ENCODE data around the gene MCHR1. TPM values are rescaled to one million over a fixed set of nuclear protein-coding genes. Genes with fewer than 3 reads are reported as not detected.

The MCHR1 gene
- polyA plus RNA-seq, 1 donor from 2014 or later, result 2.6 TPM

DNA sequence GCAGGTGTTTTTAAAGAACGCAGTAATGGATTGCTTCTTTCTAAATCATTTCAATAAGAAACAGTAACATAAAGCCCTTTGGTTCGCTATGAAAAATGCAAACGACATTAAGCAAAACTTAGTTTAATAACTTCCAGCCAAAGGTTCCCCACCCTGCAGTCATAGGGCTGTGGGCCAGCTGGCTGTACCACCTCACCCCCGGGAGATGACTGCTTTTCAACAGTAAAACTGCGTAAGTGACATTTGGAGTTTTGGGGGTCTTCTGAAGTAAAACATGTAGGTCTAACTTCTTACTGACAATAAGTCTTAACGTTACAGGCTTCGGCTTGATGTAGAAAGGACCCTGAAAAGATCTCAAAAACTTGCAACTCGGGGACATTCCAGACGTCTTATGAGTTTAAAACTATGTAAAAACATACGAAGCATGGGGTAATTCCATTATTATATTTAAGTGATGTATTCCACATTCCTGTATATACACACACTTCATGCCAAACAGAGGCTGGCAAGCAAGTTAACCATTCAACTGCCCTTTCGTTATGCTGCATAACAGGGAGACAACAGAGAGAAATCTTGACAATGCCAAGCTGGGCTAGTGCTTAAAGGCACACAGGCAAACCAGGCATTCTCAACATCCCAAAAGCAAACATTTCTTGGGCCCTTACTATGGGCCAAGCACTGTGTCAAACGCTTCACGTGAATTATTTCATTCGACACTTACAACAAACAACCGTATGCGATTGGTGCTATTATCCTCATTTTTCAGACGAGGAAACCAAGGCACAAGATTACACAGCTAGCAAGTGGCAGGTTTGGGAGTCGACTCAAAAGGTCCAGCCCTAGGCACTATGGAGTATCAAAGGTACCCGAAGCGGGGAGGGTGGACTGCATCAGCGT is 44.0 kb upstream of the MCHR1 start:
- Histone ChIP-seq H3K4me2 (ENCODE audit: low read length) (peak overlapping the region; percentile 83), H3K9me3 (ENCODE audit: low read length) (no peaks in the 10 kb centered on the region), H2AFZ (ENCODE audit: low read depth, low read length) (no peak overlapping the region), H3K27ac (ENCODE audit: low read length) (peak overlapping the region; percentile 91), H3K36me3 (ENCODE audit: insufficient read depth, low read length) (no peaks in the 10 kb centered on the region), H3F3A (ENCODE audit: insufficient read depth, low read length, poor library complexity, severe bottlenecking) (no peaks in the 10 kb centered on the region), H3K27me3 (ENCODE audit: insufficient read depth, low read depth, low read length) (no peaks in the 10 kb centered on the region), H3K9me2 (ENCODE audit: insufficient read depth, low read length) (no peaks in the 10 kb centered on the region), H3K9ac (ENCODE audit: low read length) (peak overlapping the region; percentile 94), H4K20me1 (ENCODE audit: insufficient read depth) (no peaks in the 10 kb centered on the region), H3K4me3 (ENCODE audit: low read length) (peak overlapping the region; percentile 78), H3K79me2 (replicated peaks; ENCODE audit: insufficient read depth, low read length) (peaks cover 56% of the 10 kb centered on the region)
- TF ChIP-seq RAD21 (conservative IDR thresholded peaks at IDR 0.05) (no peak), EZH2 (IDR thresholded peaks at IDR 0.05; ENCODE audit: borderline replicate concordance, insufficient read depth, low read length, poor library complexity, severe bottlenecking) (no peak), SMC3 (conservative IDR thresholded peaks at IDR 0.05; ENCODE audit: poor library complexity) (peak; percentile 16)

DNA sequence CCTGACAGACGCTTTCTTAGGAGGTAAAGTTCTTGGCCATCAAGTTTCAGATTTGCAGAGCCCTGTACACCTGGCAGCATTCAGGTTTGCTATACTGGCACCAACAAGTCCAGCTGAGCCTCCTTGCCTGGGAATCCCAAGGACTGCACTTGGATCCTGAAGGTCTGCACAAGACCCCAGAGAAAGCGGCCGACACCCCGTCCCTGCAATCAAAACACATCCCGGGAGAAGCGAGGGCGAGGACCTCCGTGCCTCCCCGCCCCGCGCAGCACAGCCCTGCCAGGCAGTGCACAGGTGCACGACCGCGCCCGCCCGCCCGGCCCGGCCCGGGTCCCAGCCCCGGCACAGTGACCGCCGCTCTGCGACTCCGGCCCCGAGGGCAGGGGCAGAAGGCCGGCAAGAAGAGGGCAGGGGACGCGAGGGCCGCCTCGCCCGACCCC is 43.3 kb upstream of the MCHR1 start:
- peak overlapping the region; percentile 94 for H3K9ac ChIP-seq (ENCODE audit: low read length)
- H4K20me1 ChIP-seq (ENCODE audit: insufficient read depth), result no peaks in the 10 kb centered on the region
- no peaks in the 10 kb centered on the region for H3K27me3 ChIP-seq (ENCODE audit: insufficient read depth, low read depth, low read length)
- no peak for TF ChIP-seq POLR2AphosphoS5 (IDR thresholded peaks at IDR 0.05)
- TF ChIP-seq RAD21 (conservative IDR thresholded peaks at IDR 0.05), result no peak
- TF ChIP-seq, protein P1, sequence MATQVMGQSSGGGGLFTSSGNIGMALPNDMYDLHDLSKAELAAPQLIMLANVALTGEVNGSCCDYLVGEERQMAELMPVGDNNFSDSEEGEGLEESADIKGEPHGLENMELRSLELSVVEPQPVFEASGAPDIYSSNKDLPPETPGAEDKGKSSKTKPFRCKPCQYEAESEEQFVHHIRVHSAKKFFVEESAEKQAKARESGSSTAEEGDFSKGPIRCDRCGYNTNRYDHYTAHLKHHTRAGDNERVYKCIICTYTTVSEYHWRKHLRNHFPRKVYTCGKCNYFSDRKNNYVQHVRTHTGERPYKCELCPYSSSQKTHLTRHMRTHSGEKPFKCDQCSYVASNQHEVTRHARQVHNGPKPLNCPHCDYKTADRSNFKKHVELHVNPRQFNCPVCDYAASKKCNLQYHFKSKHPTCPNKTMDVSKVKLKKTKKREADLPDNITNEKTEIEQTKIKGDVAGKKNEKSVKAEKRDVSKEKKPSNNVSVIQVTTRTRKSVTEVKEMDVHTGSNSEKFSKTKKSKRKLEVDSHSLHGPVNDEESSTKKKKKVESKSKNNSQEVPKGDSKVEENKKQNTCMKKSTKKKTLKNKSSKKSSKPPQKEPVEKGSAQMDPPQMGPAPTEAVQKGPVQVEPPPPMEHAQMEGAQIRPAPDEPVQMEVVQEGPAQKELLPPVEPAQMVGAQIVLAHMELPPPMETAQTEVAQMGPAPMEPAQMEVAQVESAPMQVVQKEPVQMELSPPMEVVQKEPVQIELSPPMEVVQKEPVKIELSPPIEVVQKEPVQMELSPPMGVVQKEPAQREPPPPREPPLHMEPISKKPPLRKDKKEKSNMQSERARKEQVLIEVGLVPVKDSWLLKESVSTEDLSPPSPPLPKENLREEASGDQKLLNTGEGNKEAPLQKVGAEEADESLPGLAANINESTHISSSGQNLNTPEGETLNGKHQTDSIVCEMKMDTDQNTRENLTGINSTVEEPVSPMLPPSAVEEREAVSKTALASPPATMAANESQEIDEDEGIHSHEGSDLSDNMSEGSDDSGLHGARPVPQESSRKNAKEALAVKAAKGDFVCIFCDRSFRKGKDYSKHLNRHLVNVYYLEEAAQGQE (IDR thresholded peaks at IDR 0.05; ENCODE audit: borderline replicate concordance), result no peak
- H2AFZ ChIP-seq (ENCODE audit: low read depth, low read length), result peak overlapping the region; percentile 21
- no peaks in the 10 kb centered on the region for H3F3A ChIP-seq (ENCODE audit: insufficient read depth, low read length, poor library complexity, severe bottlenecking)
- H3K4me2 ChIP-seq (ENCODE audit: low read length), result peak overlapping the region; percentile 83
- peak overlapping the region; percentile 78 for H3K4me3 ChIP-seq (ENCODE audit: low read length)
- H3K9me3 ChIP-seq (ENCODE audit: low read length), result no peaks in the 10 kb centered on the region
- peak overlapping the region; percentile 91 for H3K27ac ChIP-seq (ENCODE audit: low read length)
- peaks cover 50% of the 10 kb centered on the region for H3K79me2 ChIP-seq (replicated peaks; ENCODE audit: insufficient read depth, low read length)
- H3K36me3 ChIP-seq (ENCODE audit: insufficient read depth, low read length), result no peaks in the 10 kb centered on the region
- no peaks in the 10 kb centered on the region for H3K9me2 ChIP-seq (ENCODE audit: insufficient read depth, low read length)

DNA sequence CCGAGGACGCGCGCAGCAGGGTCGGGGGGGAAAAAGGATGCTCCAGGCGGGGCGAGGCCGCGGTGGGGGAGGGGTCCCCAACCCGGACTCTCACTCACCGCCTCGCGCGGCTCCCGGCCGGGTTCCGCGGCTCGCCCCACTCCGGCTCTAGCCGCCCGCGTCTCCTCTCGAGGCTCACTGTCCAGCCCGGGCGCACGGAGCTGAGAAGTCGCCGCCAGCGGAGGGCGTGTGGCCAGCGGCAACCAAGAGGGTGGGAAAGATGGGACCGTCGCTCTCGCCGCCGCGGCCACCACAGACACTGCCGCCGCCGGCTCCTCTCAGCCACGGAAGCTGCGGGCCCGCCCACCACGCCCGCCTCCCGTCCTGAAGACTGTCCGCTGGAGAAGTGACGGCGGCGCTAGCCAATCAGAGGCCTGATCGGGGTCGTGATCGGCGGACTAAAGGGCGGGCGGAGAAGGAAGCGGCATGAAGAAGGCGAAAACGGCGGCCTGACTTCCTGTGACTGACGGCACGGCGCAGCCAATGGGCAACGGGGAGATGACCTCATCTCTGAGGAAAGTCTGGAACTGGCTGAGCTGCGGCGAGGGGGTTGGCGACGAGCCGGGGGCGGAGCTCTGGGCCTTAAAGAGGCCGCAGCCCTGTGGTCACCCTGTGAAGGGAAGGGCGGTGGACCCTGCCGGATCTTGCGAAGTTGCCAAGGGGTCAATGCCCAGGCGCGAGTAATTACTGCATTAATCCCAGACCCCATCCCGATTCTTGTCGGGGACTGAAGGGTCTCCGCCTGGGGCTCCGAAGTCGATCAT is 42.7 kb upstream of the MCHR1 start, which contains the start of gene MRTFA:
TSS of gene MRTFA (minus strand) at position 340 of the 803 bp plus-strand sequence.
- no peaks in the 10 kb centered on the region for H3K27me3 ChIP-seq (ENCODE audit: insufficient read depth, low read depth, low read length)
- H3K4me3 ChIP-seq (ENCODE audit: low read length), result peak within 1 kb of the TSS; percentile 78
- peak; percentile 93 for TF ChIP-seq TAF1 (IDR thresholded peaks at IDR 0.05; ENCODE audit: low read depth)
- TF ChIP-seq EZH2 (IDR thresholded peaks at IDR 0.05; ENCODE audit: borderline replicate concordance, insufficient read depth, low read length, poor library complexity, severe bottlenecking), result no peak
- peak; percentile 77 for TF ChIP-seq MXI1 (conservative IDR thresholded peaks at IDR 0.05; ENCODE audit: poor library complexity, severe bottlenecking)
- peak; percentile 47 for TF ChIP-seq RAD21 (conservative IDR thresholded peaks at IDR 0.05)
- TF ChIP-seq, protein P2, sequence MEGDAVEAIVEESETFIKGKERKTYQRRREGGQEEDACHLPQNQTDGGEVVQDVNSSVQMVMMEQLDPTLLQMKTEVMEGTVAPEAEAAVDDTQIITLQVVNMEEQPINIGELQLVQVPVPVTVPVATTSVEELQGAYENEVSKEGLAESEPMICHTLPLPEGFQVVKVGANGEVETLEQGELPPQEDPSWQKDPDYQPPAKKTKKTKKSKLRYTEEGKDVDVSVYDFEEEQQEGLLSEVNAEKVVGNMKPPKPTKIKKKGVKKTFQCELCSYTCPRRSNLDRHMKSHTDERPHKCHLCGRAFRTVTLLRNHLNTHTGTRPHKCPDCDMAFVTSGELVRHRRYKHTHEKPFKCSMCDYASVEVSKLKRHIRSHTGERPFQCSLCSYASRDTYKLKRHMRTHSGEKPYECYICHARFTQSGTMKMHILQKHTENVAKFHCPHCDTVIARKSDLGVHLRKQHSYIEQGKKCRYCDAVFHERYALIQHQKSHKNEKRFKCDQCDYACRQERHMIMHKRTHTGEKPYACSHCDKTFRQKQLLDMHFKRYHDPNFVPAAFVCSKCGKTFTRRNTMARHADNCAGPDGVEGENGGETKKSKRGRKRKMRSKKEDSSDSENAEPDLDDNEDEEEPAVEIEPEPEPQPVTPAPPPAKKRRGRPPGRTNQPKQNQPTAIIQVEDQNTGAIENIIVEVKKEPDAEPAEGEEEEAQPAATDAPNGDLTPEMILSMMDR (IDR thresholded peaks at IDR 0.05; ENCODE audit: poor library complexity, severe bottlenecking), result no peak
- peak; percentile 90 for TF ChIP-seq POLR2AphosphoS5 (IDR thresholded peaks at IDR 0.05)
- peak; percentile 31 for TF ChIP-seq SMC3 (conservative IDR thresholded peaks at IDR 0.05; ENCODE audit: poor library complexity)
- TF ChIP-seq, protein P1 (IDR thresholded peaks at IDR 0.05; ENCODE audit: borderline replicate concordance), result peak; percentile 79
- peak; percentile 30 for TF ChIP-seq EP300 (conservative IDR thresholded peaks at IDR 0.05; ENCODE audit: poor library complexity, severe bottlenecking)
- peaks cover 43% of the 10 kb centered on the region for H3K79me2 ChIP-seq (replicated peaks; ENCODE audit: insufficient read depth, low read length)
- peak within 1 kb of the TSS; percentile 91 for H3K27ac ChIP-seq (ENCODE audit: low read length)
- peak within 1 kb of the TSS; percentile 99 for H2AFZ ChIP-seq (ENCODE audit: low read depth, low read length)
- peak within 1 kb of the TSS; percentile 94 for H3K9ac ChIP-seq (ENCODE audit: low read length)
- H3F3A ChIP-seq (ENCODE audit: insufficient read depth, low read length, poor library complexity, severe bottlenecking), result no peaks in the 10 kb centered on the region
- H3K9me2 ChIP-seq (ENCODE audit: insufficient read depth, low read length), result no peaks in the 10 kb centered on the region
- H4K20me1 ChIP-seq (ENCODE audit: insufficient read depth), result no peaks in the 10 kb centered on the region
- peak within 1 kb of the TSS; percentile 83 for H3K4me2 ChIP-seq (ENCODE audit: low read length)
- no peaks in the 10 kb centered on the region for H3K36me3 ChIP-seq (ENCODE audit: insufficient read depth, low read length)
- H3K9me3 ChIP-seq (ENCODE audit: low read length), result no peaks in the 10 kb centered on the region

Measured in neural cell (in vitro differentiated cells).